HG02970 (cell line): ENCODE data around the gene ATAD2B.

Experiments
- ATAC-seq: cut with Tn5 transposase; IDR thresholded peaks from one replicate; pipeline ENCODE4 v1.9.1; 2021; ENCODE audit warnings: mild to moderate bottlenecking, moderate library complexity, moderate number of reproducible peaks; ENCODE audit not compliant: unreplicated experiment, low FRiP score

ATAD2B gene

DNA sequence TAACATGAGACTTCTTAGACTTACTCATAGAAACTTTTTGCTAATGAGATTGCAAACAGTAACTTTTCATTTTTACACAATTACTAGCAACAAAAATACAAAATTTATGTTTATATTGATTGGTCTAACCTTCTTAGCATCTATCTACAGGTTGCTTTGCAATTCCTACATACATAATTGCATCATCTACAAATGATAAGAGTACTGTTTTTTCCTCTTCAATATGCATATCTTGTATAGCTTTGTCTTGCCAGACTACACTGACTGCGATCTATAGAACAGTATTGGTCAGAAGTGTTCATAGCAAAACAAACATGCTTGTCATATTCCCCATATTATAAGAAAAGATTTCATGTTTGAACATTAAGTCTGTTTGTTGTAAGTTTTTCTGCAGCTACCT lies 87.9 kb downstream of the ATAD2B start:
- no peak for ATAC-seq

DNA sequence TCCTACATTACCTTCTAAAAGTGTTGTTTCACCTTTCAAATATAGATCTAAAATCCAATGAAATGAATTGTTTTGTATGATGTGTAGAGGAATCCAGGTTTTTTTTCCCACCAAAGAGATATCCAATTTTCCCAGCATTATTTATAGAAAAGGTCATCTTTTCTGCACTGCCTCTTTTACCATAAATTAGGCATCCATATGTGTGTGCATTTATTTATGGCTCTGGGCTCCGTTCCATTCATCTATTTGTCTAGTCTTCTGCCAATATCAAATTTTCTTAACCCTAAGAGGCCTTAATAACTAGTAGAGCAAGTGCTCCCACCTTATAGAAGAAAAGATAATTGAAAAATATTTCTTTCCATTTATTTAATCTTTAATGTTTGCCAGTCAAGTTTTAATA lies 88.3 kb downstream of the ATAD2B start:
- no peak for ATAC-seq

DNA sequence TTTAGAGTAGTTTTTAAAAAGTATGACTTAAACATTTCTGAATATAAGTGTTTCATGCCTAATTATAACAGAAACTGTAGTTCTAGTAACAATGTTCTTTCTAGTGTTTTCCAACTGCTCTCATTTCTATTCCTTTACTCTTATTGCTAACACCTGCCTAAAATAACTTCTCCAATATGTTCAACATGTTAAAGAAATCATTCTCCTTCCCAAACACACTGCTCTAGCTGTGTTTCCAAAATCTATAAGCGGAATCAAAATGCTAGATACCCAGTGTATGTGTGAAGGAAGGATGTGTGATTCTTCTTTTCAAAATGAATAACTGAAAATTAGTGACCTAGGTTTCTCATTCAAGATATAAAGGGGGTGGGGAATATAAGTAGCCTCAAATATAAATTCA lies 89.1 kb downstream of the ATAD2B start:
- no peak for ATAC-seq

DNA sequence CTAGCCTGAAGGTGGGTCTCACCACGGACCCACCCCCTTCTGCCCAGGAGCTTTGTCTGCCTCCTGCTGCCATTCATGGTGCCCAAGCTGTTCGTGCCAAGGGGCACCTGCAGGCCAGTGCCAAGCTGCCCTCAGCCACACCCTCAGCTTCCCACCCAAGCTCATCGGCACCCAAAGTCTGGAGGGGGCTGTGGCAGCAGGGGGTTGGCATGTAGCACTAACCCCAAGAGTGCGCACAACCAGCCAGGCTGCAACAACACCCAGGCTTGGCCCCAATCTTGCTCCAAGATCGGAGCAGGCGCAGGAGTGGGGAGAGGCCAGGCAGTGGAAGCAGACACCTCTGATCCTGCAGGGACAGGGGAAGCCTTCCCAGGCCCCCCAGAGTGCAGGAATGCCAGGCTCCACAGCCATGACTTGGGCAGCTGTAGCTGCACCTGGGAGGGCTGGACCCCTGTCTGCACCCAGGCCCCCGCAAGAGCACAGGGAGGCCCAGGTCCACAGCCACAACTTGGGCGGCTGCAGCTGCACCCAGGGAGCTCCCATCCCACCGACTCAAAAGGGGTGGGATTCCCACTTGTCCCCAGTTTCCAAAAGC lies 89.9 kb downstream of the ATAD2B start:
- ATAC-seq: no peak

DNA sequence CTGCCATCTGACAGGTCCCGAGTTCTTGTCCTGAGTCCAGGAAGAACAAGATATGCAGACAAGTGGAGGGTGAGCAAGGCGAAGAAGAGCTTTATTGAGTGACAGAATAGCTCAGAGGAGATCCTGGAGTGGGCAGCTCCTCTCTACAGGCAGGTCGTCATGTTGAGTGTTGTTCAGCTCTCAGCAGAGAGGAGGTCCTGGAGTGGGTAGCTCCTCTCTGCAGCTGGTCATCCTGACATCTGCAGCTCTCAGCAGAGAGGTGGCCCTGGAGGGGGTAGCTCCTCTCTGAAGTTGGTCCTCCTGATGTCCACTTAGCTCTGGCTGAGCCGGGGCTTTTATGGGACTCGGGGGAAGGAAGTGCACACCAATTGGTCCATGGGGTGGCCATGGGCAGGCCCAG lies 90.4 kb downstream of the ATAD2B start:
- no peak for ATAC-seq

DNA sequence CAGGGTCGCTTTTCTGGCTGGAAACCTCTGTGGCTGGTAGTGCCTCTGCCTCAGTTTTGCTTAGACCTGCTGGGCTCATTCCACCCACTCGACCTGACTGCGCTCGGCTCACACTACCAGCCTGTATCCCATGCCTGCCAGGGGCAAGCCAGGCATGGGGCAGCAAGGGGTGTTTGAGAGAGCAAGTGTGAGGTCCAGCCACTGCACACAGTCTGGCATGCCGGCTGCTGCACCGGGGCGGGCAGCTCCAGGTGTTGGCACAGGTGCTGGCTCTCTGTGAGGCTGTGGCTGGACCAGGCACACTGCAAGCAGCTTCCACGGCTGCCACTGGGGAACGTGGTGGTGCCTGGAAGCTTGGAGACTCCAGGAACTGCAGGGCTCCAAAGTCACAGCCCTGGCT lies 90.9 kb downstream of the ATAD2B start:
- ATAC-seq: no peak

DNA sequence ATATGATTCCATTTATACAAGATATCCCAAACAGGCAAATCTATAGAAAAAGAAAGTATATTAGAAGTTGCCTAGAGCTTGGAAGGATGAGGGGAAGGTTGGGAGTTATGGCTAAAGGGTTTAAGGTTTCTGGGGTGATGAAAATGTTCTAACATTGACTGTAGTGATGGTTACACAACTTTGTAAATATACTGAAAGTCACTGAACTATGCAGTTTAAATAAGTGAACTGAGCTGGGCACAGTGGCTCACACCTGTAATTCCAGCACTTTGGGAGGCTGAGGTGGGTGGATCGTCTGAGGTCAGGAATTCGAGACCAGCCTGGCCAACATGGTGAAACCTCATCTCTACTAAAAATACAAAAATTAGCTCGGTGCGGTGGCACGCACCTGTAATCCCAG lies 91.5 kb downstream of the ATAD2B start:
- no peak for ATAC-seq

DNA sequence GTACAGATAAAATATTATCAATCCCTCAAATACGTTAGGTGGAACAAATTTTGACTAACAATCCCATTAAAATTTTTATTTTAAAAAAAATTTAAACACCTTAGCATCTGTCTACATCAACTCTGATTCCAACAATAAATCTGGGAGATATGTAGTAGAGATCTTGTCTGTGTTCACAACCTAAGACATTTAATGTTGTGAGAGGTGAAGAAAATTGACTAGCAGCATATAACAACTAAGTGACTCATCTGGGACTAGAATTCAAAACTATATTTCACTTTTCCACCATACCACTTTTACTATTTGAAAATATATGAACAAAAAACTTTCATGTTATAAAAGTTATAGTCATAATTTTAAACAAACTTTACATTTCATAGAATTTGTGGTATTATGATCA lies 97.9 kb downstream of the ATAD2B start:
- no peak for ATAC-seq

DNA sequence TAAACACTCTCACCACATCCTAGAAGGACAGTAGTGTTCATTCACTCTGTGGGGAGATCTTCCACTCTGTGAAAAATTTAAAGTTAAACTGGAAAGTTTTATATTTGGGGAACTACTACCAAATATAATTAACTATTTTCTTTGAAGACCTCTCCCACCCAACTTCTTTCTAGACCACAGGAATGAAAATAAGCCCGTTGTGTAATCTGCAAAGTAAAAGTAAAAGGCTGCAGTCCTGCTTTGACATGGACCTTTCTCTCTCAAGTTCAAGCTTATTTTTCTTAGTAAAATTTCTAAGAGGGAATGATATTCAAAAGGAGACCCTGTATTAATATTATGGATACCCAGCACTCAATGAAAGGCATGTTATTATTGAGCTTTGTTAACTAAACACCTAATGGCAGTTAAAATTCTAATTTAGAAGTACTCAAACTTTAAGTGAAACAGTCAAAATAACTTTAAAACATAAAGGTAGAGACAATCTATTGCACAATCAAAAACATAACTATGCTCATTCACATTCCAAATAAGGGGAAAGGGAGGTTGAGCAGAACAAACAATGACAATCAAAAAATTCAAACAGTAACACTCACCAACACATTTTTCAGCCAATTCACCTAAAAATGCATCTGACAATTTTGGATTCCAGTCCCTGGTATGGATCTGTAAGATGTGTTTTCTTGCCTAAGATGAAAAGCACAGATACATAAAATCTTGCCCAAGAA lies 98.5 kb downstream of the ATAD2B start:
- ATAC-seq: no peak

DNA sequence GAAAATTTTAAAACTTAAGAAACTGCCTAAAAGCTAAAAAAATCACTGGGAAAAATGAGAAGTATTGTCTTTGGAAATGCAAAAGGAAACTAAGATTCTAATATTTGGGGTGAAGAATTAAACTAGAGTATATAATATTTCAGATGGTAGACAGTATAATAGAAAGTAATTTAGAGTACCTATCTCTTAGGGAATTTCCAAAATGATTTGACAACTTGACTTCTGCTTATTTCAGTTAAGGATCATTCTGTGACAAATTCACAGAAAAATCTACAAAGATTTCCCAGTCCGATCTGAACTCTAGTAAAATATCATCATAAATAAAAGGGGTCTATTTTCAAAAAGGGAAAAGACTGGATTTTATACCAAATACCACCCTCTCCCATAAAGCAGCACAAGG lies 99.6 kb downstream of the ATAD2B start:
- ATAC-seq: no peak

DNA sequence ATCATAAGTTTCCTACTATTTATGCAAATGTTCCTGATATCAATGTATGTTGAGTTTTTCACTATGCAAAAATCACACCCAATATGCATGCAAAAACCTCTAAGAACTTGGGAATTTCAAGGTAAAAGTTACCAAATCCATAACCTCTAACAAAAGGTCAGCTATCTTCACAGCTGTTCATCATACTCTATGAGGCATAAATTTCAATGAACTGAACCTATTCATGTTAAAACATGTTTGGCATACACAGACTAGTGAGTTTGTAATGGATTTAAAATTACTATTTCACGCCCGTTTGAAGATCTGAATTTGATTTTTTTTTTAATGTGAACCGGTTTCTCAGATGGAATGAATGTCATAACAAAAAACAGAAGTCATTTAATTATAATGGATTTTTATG lies 100.2 kb downstream of the ATAD2B start:
- ATAC-seq: no peak

DNA sequence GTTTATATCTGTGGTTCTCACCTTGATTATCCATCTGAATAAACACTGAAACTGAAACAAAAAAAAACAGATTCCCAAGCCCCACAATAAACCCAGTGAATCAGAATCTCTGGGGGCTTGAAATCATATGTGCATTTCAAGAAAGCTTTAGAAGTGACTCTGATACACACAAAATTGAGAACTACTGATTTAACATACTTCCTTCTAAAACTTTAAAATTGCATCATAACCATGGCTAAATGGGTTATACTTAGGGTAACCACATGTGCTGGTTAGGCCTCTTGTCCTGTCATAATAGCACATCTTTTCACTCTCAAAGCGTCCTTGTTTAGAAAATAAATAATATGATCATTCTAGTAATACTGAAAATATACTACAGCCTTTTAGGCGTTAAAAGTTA lies 100.9 kb downstream of the ATAD2B start:
- ATAC-seq: no peak

DNA sequence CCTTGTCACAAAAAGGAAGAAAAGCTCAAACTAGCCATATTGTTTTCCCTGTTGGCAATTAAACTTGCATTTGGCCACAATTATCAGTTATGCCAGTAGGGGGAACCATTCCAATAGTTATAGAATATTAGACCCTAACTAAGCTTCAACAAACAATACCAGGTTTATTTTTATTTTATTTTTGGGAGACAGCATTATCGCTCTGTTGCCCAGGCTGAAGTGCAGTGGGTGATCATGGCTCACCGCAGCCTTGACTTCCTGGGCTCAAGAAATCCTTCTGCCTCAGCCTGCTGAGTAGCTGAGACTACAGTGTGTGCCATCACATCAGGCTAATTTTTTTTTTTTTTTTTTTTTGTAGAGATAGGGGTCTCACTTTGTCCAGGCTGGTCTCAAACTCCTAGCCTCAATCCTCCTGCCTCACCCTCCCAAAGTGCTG lies 102.1 kb downstream of the ATAD2B start:
- no peak for ATAC-seq

DNA sequence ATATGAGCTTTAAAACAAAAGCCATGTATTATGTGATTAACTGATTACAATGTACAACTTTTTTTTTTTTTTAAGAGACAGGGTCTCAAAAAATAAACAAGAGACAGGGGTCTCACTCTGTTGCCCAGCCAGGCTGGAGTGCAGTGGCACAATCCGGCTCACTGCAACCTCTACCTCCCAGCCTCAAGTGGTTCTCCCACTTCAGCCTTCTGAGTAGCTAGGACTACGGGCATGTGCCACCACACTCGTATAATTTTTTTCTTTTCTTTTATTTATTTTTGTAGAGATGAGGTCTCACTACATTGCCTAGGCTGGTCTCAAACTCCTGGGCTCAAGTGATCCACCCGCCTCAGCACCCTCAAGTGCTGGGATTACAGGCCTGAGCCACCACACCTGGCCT lies 103.1 kb downstream of the ATAD2B start:
- no peak for ATAC-seq

DNA sequence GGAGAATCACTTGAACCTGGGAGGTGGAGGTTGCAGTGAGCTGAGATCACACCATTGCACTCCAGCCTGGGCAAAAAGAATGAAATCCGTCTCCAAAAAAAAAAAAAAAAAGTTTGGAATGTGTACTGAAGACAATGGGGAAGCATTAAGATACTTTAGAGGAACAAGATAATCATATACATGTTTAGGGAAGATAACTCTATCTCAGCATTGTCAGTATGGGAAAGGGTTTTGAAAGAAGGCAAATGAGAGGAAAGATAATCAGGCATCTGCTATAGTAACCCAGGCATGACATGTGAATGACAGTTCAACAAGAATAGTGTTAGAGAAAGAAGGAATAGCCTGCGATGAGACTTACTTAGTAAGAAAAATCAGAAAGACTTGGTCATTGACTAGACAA lies 112.0 kb downstream of the ATAD2B start:
- ATAC-seq: no peak

DNA sequence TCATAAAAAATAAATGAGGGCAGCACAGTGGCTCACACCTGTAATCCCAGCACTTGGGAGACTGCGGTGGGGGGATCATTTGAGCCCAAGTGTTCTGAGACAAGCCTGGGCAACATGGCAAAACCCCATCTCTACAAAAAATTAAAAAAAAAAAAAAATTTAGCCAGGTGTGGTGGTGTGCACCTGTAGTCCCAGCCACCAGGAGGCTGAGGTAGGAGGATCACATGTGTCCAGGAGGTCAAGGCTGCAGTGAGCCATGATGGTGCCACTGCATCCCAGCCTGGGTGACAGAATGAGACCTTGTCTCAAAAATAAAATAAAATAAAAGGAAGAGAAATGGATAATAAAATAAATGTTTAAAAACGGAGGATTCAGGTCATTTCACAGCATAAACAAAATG lies 113.5 kb downstream of the ATAD2B start:
- no peak for ATAC-seq

DNA sequence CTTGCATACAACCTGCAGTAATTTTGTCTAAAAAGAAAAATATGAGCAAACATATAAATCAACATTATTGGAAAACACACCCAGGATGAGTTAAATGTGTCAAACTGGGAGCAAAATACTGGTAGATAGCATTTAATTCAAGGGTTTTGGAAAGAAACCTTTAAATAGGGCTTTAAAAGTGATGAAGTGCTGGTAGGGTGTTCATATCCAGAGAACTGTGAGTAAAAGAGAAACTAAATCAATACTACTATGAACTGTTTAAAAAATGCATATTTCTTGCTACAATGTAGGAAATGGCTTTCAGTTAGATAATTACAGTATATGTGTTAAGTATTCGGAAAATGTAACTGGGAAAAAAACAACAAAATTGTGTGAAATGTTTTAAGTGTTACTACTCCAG lies 117.8 kb downstream of the ATAD2B start:
- no peak for ATAC-seq

DNA sequence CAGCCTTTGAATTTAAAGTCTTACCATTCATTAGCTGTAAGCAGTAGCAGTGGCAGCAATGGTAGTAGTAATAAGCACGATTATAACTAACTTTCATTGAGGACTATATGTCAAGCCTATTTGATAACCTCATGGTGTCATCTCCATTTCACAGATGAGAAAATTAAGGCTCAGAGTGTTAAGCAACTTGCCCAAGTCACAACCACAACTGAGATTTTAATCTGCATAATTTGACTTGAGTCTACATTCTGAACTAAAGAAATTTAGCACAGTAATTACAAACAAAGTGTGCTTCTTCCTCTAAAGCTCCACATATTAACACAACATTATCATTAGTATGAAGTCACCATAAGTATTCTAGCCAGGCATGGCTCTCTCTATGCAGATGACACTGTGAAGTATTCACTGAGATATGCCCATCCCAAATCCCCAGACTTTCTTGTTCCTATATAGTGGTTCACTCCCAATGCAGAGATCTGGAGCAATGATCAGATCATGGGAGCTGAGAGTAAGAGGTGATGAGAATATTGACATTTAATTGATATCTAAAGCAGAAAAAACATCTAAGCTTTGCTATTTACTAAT lies 120.2 kb downstream of the ATAD2B start:
- no peak for ATAC-seq

DNA sequence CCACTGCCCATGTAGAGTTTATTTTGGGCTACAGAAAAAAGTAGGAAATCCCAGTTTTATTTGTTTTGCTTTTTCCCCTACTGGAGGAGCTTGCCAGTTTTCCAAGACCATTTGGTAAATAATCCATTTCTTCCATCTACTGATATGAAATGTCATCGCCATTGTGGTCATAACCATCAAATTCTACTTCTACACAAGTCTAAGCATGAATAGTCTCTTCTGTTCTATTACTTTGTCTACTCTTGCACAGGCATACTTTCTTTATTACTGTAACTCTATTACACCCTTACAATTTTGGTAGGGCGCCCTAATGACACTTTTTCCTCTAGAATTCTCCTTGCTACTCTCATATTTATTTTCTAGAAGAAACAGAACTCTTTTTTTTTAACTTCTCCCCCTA lies 120.7 kb downstream of the ATAD2B start:
- no peak for ATAC-seq

DNA sequence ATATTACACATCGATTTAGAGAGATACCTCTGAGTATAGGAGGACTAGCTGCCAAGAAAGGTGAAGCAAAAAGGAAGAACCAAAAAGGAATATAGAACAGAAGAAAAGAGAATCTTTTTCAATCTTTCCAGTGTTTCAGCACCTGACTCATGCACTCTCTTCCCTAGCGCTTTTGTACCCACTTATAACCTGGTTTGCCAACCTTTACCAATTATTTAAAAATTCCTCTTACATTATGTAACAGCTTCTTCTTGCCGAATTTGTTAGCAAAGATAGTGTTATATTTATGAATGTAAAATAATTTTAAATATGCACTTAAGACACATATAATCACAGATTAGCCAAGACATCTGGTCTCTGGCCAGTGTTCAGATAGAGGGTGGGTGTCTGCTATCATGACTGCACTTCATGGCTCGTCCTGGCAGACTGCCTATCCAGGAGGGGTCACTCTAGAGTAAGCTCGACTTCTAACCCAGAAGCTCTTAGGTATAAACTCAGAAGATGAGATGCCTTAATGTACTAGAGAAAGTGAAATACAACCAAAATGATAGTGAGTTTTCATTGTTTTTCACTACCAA lies 122.9 kb downstream of the ATAD2B start:
- no peak for ATAC-seq

DNA sequence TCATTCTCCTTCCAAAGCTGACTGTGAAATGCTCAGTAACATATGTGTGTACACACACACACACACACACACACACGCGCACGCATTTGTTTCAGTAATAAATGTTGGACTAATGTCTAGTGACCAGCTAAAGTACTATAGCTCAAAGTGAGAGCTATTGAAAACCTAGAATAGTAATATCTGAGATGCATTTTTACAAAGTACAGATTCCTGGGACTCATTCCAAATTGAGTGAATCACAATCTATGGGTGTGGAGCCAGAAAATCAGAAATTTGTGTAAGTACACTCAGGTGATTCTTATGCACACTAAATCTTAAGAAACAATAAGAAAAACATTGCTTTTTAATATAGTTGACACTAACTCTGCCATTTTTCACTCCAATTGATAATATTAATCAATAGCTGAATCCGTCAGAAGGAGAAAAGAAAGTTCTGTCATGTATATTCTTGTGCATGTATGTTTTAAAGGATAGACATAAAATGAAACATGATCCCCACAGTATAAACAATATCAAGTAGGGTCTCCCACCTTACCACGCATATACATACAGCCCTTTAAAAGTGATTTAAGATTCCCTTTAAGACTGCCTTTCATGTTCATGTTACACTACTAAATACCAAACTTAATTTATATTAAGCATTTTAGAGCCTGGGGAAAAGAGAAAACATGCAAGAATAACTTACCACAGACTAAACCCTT lies 123.5 kb downstream of the ATAD2B start:
- no peak for ATAC-seq
